DMS114 treated with DMSO at 0.1 percent for 48 hours (cell line): ENCODE data around the gene F13A1.

ENCODE experiments used
- DNase-seq: peaks from one replicate; lab custom pipeline; 2025; ENCODE audit not compliant: unreplicated experiment; lab: John Stamatoyannopoulos, UW

Gene F13A1

DNA sequence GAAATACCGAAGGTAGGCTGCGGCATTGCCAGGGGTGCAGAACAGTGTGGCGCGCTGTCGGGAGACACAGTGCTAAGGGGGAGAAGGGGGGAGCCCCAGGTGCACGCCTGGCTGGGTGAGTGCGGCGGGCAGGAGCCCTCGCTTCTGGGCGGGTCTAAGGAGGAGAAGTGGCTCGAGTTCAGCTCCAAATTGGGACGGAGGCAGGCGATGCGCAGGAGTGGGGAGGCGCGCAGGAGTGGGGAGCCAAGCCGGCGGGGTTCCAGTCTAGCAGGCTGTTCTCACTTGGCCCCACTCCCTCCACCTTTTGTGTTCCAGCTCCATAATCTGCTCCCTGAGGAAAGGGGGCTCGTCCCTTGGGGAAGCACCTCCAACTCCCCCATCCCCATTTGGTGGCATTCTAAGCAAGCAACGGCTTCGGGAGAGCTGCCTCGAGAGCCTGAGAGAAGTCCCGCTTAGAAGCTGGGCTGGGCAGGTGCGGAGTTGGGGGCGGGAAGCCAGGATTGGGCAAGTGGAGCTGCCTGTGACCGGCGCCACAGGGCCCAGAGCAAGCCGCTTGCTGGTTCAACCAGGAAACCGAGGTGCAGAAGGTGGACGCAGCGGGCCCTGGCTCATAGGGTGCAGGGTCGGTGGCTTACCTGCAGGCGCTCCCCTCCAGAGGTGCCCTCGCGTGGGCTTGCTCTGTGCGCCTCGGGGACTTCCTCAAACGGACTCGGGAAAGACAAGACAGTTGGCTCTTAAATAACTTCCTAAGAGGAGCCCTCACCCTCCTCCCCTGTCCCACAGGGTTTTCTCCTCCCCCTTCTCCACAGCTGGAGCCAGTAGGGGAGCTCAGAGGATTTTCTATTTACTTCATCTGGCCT is at the start of gene F13A1:
TSS of gene F13A1 (minus strand) at position 711 of the 860 bp plus-strand sequence. CDS start 1,998 bp downstream, outside the sequence.
- no peak for DNase-seq

DNA sequence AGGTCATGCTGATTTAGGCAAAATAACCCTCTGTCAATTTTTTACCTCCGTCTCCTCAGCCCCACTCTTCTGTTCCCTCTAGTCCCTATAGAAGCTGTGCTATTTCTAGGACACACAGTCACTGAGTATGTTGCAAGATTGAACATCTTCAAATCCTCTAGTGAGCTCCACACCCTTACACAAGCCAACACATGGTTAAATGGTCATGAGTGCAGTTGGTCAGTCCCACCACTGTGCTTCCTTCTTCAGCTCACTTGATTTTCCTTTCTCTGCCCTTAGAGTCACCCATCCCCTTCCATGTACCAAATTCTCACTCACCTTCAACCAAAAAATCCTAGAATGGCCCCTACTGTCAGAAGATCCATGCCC is 48.2 kb upstream of the F13A1 start:
- no peak for DNase-seq

DNA sequence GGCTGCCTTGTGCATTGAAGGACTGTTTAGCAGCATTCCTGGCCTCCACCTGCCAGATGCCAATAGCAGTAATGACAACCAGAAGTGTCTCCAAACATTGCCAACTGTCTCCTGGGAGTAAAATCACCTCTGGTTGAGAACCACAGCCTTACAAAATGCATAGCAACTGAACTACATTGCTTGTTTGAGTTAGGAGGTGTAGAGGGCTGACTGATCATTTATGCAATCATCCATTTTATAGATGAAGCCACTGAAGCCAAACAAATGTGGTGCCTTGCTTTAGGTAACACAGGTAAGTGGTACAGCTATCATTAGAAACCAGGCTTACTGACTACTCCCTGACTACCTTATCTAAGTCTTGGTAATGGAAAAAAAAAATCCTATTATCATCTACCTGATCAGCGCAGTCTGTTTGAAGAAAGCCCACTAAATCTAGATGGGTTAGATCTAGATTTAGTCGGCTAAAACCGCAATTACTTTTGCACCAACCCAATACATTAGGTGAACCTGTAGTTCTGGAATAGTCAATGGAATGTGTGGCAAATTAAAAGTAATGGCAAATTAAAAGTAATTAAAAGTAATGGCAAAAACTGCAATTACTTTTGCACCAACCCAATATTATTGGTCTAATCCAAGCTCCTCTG is 47.7 kb upstream of the F13A1 start:
- no peak for DNase-seq

DNA sequence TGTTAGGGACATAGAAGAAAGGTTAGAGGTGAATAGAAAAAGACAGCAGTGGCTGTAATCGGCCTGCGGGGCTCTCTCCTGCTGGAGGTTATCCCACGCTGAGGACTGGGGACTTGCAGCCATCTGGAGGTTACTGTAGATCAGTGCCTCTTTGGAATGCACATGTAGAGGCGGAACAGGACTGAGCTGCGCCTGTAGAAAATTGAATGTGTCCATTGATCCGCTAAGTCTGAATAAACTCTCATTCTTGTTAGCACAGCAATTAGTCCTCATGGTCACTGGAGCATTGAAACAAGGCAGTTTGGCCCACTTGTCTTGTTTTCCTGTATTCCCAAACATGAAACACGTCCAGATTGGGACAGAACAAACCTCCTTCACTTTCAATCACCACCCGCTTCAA is 46.3 kb upstream of the F13A1 start:
- no peak for DNase-seq

DNA sequence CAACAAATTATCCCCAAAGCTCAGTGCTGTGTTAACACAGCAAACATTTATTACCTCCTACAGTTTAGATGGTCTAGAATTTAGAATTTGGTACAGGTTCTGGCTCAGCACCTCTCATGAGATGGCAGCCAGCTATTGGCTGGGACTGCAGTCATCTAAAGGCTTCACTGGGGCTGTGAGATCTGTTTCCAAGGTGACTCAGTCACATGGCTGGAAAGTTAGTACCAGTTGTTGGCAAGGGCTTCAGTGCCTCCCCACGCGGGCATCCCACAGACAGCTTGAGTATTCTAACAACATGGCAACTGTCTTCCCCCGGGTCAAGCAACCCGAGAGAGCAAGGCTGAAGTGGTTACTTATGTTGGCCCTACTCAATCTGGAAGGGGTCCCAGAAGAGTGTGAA is 44.8 kb upstream of the F13A1 start:
- DNase-seq: no peak

DNA sequence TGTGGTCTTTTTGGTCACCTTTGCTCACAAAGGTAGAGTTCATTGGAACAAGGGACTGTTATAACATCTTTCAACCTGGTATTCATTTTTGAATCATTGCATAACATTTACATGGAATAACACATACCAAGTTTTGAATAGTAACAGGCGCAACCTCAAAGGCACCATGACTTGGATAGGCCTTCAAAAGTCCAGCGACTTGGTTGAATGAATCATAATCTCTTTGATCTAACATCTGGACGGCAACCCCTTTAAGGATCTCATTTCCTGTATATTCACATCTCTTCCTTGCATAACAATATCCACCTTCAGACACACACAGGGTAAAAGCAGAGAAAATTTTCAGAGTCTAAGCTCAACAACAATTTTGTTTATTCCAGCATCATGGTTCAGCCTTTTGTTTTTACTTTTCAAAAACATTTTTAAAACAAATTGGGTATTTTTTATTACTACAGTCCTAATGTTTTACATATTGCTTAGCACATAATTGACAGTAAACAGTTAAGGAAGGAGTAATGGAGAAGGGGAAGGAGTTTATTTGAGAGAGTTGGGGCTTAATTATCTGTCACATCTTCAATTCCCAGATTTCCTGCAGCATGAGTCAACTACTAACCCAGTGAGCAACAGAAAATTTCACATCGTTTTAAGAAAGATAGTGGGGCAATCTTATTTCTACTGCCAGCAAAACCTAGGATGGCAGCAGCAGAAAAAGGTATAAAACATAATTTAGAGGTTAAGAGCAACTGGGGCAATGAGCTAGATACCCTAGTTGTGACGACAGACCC is 41.8 kb upstream of the F13A1 start:
- no peak for DNase-seq

DNA sequence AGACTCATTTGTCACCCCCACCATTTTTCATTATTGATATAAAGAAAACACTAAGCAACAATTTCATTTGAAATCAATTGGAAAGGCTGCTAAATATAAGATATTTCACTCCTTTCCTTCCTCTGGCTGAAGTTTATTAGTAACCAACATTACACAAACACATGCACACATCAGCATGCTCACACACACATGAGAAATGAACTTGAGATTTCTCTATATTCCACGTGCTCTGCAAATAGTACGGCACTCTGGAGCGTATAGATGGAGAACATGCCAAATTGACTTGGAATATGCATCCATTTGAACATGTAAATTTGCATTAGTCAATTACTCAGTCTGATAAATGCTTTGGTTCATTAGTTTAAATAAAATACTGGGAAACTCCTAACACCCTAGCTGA is 37.1 kb upstream of the F13A1 start:
- no peak for DNase-seq

DNA sequence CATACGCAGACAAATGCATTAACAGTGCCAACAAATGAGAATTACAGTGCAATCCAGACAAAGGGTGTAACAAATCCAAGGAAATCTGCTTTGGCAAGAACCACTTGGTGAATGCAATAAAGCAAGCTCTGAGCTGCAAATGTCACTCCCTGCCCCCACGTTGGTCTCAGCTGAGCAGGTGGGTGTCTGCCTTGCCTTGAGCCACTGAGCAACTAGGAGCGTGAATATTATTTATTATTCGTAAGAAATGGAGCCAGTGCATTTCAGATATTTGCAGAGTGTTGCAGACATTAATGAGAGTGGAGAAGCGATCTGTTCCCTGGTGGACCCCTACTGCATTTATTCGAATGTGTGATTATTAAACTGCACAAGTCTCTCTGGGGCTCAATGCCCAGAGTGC is 36.6 kb upstream of the F13A1 start:
- no peak for DNase-seq

DNA sequence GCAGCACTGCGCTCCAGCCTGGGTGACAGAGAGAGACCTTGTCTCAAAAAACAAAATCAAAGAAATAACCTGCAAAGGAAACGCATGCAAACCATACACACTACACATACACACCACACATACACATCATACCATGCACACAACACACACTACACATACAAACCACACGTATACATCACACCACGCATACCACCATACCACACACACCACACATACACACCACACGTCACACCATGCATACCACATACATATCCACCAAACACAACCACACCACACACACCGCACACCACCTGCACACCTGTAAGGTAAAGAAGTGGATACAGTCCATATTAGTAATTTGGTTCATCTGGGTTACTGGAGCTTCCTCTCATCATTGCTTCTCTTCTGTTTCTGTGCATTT is 32.3 kb upstream of the F13A1 start:
- no peak for DNase-seq

DNA sequence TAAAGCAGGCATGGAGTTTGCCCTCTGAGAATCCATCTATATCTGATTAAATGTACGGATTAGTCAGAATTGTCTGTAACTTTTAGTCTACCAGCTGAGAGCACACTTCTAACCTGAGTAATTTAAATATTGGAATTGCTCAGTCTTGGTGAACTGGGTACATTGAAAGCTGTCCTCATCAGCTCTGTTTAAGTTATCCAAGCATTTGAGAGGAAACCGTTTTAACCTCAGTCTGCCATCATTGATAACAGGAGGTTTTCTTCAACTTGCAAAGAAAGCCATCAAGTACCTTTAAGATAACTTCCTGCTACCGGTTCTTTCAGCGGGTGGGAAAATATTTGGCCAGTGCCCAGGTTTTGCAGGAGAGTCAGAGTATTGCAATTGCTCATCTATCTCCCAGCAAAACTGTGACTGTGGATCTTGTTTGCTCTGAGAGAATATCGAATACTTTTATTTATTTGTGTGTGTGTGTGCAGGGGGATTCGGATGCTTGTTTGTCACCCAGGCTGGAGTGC is 31.1 kb upstream of the F13A1 start:
- DNase-seq: no peak

DNA sequence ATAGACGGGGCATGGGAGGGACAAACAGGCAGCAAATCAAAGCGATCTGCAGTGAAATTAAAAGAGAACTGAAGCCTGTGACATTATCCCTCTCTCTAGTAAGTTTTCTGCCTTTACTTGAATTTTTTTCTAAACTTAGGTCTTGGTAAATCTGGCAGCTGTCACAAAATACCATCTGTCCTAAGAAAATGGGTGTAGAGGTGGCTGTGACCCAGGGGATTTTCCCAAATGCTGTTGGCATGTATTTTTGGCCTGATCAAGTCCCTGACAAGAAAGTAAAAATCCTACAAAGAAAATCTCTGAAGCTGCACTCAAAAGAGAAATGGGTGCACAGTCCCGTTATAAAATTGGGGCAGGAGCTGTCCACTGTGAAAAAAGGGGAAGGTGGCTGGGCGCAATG is 30.2 kb upstream of the F13A1 start:
- no peak for DNase-seq

DNA sequence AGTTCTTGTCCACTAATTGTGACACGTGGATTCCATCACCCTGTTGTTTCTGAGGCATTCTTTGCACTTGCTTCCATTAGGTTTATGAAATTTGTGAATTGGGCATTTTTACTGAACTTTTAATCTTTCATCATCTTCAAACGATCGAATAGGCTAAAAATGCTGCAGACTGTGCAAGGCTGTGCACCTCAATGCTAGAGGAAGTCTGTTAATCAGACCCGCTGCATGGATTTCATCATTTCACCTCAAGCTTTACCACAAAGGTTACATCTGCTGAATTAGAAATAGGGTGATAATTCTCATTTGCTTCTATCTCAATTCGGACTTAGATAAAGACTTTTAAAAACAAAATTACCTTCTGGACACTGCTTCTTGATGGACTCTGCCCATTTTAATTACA is 27.8 kb upstream of the F13A1 start:
- DNase-seq: no peak

DNA sequence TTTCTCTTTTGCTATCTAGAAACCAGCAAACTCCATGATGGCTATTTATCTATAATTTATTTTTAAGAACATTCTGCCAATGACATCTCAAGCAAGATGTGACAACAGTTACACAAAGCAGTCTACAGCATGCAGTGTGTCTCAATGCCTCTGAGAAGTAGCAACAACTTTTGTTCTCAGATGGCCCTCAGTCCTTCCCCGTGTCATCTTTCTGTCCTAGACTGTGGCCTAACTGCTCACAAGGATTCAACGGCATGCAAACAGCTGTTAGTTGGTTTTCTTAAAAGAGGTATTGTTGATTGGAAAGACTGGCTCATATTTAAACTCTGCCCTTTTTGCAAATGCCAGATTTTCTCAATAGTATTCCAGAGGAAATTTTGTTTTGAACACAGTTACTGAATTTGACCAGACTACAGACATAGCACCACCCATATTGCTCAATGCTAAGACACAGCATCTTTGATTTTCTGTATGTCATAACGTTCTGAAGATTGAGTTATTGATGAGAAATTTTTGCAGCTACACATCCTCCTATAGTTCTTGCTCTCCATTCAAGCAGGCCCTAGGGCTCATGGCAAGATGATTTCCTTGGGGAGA is 26.1 kb upstream of the F13A1 start:
- no peak for DNase-seq

DNA sequence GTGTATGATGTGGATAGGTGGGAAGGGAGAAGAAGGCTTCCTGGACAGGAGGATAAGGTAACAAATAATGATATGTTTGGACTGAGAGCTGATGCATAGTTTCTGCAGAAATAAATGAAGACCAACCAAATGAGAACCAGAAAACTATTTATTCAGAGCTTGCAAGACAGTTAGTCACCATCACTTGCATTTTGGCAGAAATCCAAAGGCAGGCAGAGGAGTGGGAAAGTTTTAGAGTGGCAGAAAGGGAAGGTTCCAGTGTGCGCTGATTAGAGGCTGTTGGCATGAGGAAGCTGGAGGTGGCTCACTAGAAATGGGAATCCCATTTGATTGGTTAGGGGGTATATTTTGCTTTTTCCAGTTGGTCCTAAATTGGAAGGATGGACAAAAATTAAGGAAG is 13.0 kb upstream of the F13A1 start:
- no peak for DNase-seq

DNA sequence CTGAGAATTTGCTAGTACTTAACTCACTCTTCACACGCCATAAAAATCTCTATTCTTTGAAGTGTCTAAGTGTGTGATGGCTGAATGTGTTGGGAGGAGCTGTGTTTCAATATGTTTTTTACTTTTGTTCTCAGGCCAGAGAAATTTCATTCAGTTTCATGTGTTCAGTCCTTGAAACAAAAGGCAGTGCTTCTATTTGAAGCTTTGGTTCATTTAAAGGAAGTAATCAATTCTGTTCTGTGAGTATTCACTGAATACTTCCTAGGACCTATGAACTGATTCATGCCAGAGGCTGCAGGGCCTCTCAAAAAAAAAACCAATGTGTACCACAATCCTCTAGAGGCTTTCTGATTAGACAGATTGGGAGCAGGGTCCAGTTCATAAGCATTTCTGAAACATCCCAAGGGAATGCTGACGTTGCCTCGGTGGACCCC is 12.4 kb upstream of the F13A1 start:
- DNase-seq: no peak

DNA sequence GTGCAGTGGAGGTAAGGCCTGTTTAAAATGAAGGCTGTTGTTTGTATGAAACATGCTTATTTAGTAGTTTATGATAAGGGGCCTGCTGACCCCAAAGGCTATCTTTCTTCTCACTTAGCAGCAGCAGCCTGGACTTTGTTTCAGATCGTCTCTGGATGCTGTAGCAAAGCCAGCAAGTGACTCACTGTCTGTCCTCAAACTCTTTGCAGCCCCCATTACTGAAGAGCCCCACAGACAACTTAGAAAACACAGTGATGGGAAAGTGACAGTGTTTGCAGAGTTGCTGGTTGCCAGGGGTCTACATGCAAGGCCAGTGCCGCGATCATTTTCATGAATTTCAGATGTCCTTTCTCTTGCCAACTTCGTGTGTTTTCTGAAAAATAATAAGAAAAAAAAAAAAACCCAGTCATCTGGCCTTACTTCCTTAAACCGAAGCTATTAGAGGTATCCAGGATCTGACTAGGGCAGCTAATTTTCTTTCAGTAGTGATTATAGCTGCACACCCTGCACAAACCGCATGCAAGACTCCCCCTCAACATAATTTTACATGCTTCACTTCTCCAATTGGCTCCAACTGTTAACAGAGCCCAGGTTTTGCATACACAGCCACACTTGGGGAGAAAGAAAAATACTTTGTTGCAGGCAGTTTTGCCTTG is 11.6 kb upstream of the F13A1 start:
- DNase-seq: no peak

DNA sequence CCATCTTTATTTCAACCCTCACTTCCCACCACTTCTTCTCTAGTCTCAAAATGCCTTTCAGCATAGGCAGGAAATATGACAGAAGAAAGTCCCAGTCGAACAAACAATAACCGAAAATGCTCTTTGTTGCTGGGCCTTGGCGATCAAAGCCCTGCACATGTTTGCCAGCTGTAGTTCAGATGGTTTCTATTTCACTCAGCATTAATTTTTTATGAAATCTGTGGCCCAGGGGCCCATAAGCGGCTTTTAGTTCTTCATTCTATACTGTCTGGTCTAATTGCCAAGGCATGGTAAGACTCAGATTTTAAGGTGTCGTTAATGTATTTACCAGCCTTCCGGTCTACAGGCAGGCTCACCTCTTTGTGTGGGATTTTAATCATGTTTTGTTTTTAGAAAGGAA is 10.9 kb upstream of the F13A1 start:
- DNase-seq: no peak

DNA sequence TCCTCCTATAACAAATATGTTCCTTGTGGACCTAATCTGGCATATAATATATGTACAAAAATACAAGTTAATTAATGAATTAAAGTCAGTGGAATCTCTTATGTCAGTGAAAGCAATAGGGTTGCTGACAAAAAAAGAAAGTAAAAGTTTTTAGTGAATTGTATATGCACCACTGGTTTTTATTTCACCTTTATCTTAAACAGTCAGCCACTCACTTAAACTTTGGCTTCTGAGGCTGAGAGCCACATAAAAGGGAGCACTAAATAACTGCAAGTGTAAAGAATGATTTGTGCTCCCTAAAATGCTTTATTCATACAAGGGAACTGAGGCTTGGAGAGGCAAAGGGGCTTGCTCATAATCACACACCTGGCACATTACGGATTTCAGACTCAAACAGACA is 9.9 kb upstream of the F13A1 start:
- no peak for DNase-seq

DNA sequence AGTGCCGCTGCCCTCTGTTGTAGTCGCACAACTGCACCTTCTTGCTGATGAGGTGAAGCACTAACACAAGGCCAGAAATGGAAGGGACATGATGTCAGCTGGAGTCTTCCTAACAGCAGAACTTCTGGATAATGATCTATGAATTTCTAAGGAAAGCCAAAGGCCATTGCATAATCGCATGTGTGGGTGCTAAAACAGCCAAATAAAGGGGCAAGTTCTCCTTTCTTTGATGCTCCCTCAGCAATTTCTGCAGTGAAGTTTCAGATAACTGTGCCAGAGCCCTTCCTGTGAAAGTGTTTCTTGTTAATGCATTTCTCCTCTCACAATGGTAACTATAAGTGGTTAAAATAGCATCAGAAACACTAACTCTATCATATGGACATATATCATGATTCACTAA is 8.0 kb upstream of the F13A1 start:
- no peak for DNase-seq

DNA sequence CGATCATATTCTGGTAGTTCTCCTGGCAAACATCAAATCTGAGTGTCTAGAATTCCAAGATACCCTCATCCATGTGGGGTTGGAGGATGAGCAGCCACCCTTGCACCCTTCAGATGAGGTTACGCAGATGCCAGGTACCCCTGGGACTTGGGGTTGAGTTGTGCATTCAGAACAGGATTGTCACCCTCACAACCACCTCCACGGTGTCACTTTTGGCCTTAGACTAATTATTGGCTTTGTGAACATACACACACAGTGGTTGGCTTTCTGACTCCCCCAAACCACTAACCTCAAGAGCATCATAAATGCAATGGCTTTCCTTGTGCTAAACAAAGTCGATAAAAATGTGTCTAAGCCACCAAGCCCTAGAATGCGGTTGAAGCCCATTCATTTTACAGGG is 2.9 kb upstream of the F13A1 start:
- DNase-seq: no peak

DNA sequence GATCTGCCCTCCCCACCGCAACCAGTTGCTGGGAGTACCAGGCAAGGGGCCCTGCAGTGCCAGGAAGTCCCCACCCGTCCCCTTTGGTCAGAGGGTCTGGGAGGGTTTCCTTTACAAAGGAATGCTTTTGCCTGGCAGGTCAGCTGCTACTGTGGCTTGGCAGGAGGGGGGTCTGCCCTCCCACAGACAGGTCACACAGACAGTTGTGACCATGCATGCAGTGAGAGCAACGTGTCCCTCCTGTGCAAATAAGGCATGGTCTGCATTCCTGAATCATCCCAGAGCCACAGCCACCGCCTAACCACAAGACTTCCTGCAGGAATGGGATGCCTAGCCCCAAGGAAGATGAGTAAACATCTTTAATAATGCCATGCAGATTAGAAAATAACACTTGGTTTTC is 439 bp upstream of the F13A1 start:
- no peak for DNase-seq
